IPS DF 6.9 (cell line): ENCODE results near the gene GAS7.

Source experiments
- DNase-seq: peaks from one replicate; pipeline ENCODE4 v3.0.0-alpha.2; 2013; ENCODE audit warnings: low read depth, low spot score
- H3K27ac ChIP-seq: one replicate; pipeline ENCODE4 v1.5.1; 2013; ENCODE audit warnings: low read length, control low read depth
- H3K27me3 ChIP-seq: 2 replicates; pipeline ENCODE4 v1.6.1; 2013; ENCODE audit warnings: mild to moderate bottlenecking, low read length; ENCODE audit not compliant: control insufficient read depth, insufficient read depth
- H3K36me3 ChIP-seq: 2 replicates; pipeline ENCODE4 v1.6.1; 2013; ENCODE audit warnings: low read length; ENCODE audit not compliant: control insufficient read depth, insufficient read depth
- H3K4me1 ChIP-seq: 2 replicates; pipeline ENCODE4 v1.6.1; 2013; ENCODE audit warnings: low read length; ENCODE audit not compliant: control insufficient read depth, insufficient read depth
- H3K4me3 ChIP-seq: 2 replicates; pipeline ENCODE4 v1.5.1; 2013; ENCODE audit warnings: mild to moderate bottlenecking, low read length
- H3K9me3 ChIP-seq: 2 replicates; pipeline ENCODE4 v1.6.1; 2013; ENCODE audit warnings: low read length, inconsistent platforms; ENCODE audit not compliant: control insufficient read depth, insufficient read depth
- WGBS: extraction: QIAGEN DNeasy Blood & Tissue Kit; methylation state at CpG from one replicate; pipeline ENCODE4 v1.1.7; 2013; ENCODE audit warnings: mixed read lengths, missing lambda C conversion rate; ENCODE audit not compliant: insufficient read length, insufficient coverage; 5-methylcytosine and 5-hydroxymethylcytosine counted together

The GAS7 gene

DNA sequence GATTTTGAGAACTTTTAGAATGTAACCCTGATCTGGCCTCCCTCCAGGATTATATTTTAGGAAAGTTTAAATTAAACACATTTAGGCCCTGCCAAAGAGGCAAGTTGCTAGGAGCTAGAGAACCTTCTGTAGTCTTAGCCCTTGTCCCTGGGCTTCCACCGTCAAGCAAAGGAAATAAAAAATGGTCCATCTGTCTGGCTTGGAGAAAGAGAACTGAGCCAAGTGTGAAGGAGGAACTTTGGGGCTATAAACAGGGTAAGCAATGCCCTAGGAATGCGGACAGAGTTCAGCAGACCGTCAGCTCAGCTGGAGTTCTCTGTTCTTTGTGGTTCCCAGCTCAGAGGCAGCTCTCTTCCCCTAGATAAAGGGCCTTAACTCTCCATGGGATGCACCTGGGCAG, 323.0 kb downstream of the GAS7 start:
- Histone ChIP-seq H3K4me1 (no peaks in the 10 kb centered on the region), H3K27me3 (no peaks in the 10 kb centered on the region), H3K9me3 (no peaks in the 10 kb centered on the region), H3K4me3 (no peak overlapping the region), H3K27ac (no peak overlapping the region), H3K36me3 (no peaks in the 10 kb centered on the region)
- whole genome bisulfite sequencing: no CpG with 5 or more reads among the region's 3 CpGs
- no peak for DNase-seq

- Histone ChIP-seq H3K36me3 (no peaks in the 10 kb centered on the region), H3K27ac (no peak overlapping the region), H3K4me3 (no peak overlapping the region), H3K9me3 (no peaks in the 10 kb centered on the region), H3K4me1 (no peaks in the 10 kb centered on the region), H3K27me3 (no peaks in the 10 kb centered on the region)
- no CpG with 5 or more reads among the region's 3 CpGs for WGBS
- DNase-seq: no peak
Measured at GRCh38 chr17:9874722-9875121, 323.7 kb downstream of the GAS7 start.

DNA sequence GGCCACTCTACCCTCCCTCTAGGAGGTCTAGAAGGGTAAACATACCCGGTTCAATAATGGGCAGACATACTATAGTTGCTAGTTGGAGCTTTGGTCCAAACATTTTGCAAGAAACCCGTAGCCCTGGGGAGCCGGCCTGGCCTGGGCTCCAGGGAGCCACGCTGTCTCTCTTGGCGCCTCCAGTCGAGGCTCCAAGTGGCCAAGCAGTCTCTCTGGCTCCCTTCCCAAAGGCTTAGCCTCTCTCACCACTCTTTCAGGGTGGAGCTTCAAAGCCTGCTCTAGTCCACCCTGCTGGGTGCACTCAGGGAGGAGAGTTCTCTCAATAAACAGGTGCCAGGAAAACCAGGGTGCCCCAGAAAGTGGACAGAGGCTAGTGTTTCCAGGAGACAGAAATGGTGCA, 325.6 kb downstream of the GAS7 start:
- Histone ChIP-seq H3K4me3 (no peak overlapping the region), H3K9me3 (no peaks in the 10 kb centered on the region), H3K36me3 (no peaks in the 10 kb centered on the region), H3K27ac (no peak overlapping the region), H3K27me3 (no peaks in the 10 kb centered on the region), H3K4me1 (no peaks in the 10 kb centered on the region)
- WGBS: no CpG with 5 or more reads among the region's 6 CpGs
- DNase-seq: no peak

- no CpG with 5 or more reads among the region's 3 CpGs for WGBS
- H3K4me3 ChIP-seq: no peak overlapping the region
- no peaks in the 10 kb centered on the region for H3K9me3 ChIP-seq
- no peaks in the 10 kb centered on the region for H3K27me3 ChIP-seq
- H3K4me1 ChIP-seq: no peaks in the 10 kb centered on the region
- no peaks in the 10 kb centered on the region for H3K36me3 ChIP-seq
- DNase-seq: no peak
- H3K27ac ChIP-seq: no peak overlapping the region
Measured at GRCh38 chr17:9868552-9868951, 329.9 kb downstream of the GAS7 start.

DNA sequence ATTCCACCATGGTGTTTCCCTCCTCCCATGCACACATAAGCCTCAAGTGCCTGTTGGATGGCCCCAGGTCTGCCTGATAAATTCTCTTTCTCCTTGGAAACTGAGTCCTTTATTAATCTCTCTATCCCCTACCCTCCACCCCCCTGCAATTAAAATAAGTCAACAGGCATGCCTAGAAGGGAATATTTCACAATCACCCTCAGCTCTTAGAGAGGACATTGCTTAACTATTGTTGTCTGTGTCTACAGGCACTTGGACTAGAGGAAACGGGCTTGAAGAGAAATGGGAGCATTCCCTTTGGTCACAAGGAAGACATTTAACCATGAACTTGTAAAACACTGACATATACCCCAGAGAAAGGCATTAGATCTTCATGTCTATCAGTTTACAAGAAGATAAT, 332.8 kb downstream of the GAS7 start:
- Histone ChIP-seq H3K9me3 (no peaks in the 10 kb centered on the region), H3K27me3 (no peaks in the 10 kb centered on the region), H3K4me1 (no peaks in the 10 kb centered on the region), H3K27ac (no peak overlapping the region), H3K4me3 (no peak overlapping the region), H3K36me3 (no peaks in the 10 kb centered on the region)
- no CpG with 5 or more reads among the region's 1 CpG for WGBS
- DNase-seq: no peak

DNA sequence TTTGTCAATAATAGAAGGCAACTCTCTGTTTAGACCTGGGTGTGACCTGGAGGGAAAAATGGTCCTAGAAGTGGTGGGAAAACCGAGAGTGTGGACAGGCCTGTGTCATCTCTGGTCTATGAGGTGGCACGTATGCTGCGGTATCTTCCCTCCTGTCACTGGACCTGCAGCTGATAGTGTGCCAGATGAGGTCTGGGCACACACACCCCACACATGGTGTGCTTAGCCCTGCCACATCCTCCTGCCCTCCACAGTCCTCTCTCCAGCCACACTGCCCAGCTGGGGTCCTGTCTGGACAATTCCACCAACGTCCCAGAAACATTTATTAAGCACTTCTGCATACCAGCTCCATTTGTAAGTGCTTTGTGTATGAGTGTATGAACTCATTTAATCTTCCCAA, 335.5 kb downstream of the GAS7 start:
- Histone ChIP-seq H3K4me1 (no peaks in the 10 kb centered on the region), H3K4me3 (no peak overlapping the region), H3K27ac (no peak overlapping the region), H3K27me3 (no peaks in the 10 kb centered on the region), H3K36me3 (no peaks in the 10 kb centered on the region), H3K9me3 (no peaks in the 10 kb centered on the region)
- WGBS: no CpG with 5 or more reads among the region's 4 CpGs
- DNase-seq: no peak

DNA sequence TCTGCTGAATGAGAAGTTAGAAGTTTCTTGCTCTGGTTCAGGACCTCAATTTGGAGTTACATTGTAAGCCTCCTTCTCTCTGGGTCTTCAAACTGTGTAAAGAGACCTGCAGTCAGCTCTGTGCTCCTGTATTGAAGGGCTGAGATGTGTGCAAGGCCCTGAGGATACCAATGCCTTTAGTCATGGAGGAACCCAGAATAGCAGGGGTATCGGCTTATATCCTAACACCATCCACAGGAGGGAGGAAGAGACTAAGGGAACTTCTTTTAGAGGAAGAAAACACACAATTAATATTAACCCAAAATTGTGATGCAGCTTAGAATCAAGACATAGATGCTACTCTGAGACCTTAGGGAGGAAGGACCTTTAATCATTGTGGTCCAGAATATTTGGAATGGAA, 336.2 kb downstream of the GAS7 start:
- WGBS: no CpG with 5 or more reads among the region's 1 CpG
- H3K36me3 ChIP-seq: no peaks in the 10 kb centered on the region
- DNase-seq: no peak

DNA sequence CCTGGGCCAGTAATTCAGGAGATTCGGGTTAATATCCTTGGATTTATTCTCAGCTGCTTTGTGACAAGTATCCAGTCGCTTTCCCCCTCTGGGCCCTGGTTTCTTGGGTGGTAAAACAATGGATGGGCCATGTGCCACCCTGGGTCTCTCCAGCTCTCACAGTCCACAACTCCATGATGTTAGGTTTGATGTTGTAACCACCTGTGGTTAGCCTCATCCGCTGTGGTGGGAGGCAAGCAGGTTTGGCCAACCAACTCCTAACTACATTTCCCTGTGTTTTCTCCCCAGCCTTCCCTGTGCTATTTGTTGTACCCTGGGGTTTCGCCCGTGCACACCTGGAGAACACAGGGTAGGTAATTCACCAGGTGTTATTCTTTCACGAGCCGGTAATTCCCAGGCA, 337.6 kb downstream of the GAS7 start:
- no CpG with 5 or more reads among the region's 7 CpGs for WGBS
- DNase-seq: no peak
- H3K27me3 ChIP-seq: no peaks in the 10 kb centered on the region
- no peaks in the 10 kb centered on the region for H3K9me3 ChIP-seq
- no peak overlapping the region for H3K4me3 ChIP-seq
- H3K36me3 ChIP-seq: no peaks in the 10 kb centered on the region
- H3K4me1 ChIP-seq: no peaks in the 10 kb centered on the region
- no peak overlapping the region for H3K27ac ChIP-seq

More for the DNA sequence above, 336.2 kb downstream of the GAS7 start:
- no peaks in the 10 kb centered on the region for H3K27me3 ChIP-seq
- no peaks in the 10 kb centered on the region for H3K4me1 ChIP-seq
- H3K27ac ChIP-seq: no peak overlapping the region
- H3K4me3 ChIP-seq: no peak overlapping the region
- no peaks in the 10 kb centered on the region for H3K9me3 ChIP-seq
